ENCODE results near the gene TMEM132D. TPM values are rescaled to one million over a fixed set of nuclear protein-coding genes. Genes with fewer than 3 reads are reported as not detected.

Gene TMEM132D
- total and polyA plus RNA-seq, 2 donors (not counting 3 experiments of a cell fraction or from before 2014, with no cell fraction given), result not detected

DNA sequence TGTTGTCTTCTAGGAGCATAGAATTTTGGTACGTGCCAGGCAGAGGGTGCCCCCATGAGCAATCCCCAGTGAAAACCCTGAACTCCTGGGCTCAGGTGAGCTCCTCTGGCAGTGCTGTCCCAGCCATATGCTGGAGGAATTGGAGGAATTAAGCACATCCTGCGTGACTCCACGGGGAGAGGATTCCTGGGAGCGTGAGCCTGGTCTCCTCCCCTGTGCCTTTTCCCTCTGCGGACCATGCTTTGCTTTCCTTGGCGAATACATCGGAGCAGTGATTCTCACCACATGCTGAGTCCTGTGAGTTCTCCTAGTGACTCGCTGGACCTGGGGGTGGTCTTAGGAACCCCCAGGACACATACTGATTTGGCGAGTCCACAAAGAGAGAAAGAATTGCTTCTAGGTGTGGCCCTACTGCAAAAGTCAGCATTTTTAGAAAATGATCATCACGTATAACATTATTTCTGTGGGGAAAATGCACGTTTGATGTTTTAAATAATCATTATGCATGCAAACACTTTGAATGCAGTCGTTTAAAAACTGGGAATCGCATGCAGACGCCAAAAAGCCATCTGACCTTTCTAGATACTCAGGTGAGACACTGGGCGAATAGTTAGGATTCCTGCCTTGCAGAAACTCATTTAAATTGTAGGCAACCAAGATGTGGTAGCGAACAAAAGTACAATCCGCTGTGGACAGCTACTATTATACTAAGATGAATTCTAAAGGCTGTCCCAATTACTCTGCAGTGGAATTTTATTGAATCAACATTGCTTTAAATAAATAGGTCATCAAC, 370.9 kb downstream of the TMEM132D start:
- POLR2A ChIA-PET, result no interaction called here
- no peak overlapping the region for H3K4me3 ChIP-seq (replicated peaks in 1 of 3; ENCODE audit: insufficient read depth in 1 of 3, low read depth in 1 of 3, low read length in 3 of 3)
- no peak for TF ChIP-seq POLR2AphosphoS5 (IDR thresholded peaks at IDR 0.05; ENCODE audit: insufficient read depth, low read depth, low read length)
- no peak for TF ChIP-seq GATA2 (IDR thresholded peaks at IDR 0.05; ENCODE audit: insufficient read depth, insufficient read length, low read depth, low read length)
- H3K4me2 ChIP-seq (ENCODE audit: insufficient read depth, low read length), result no peak overlapping the region
- dilution Hi-C loops (cut with MboI; ENCODE audit: extremely low pct_ligation_motif_present, low sequenced_read_pairs) (no loop called here), intact Hi-C loops (cut with micrococcal nuclease) (no loop called here)
- H2AFZ ChIP-seq (ENCODE audit: low read depth, low read length), result no peak overlapping the region
- peaks cover 9% of the 10 kb centered on the region for H3K9me3 ChIP-seq (replicated peaks; ENCODE audit: control insufficient read depth, insufficient read depth, low read length)
- no peaks in the 10 kb centered on the region for H3K36me3 ChIP-seq (ENCODE audit: control insufficient read depth in 2 of 2, extremely low read depth in 1 of 2, insufficient read depth in 2 of 2, low read length in 2 of 2)
- H3K27ac ChIP-seq (ENCODE audit: insufficient read depth, low read depth, low read length), result no peak overlapping the region
- CTCF ChIA-PET, result no interaction called here
- no peaks in the 10 kb centered on the region for H4K20me1 ChIP-seq (replicated peaks; ENCODE audit: control insufficient read depth, extremely low read depth, insufficient read depth, low read length)
- no peak overlapping the region for H3K9ac ChIP-seq (replicated peaks; ENCODE audit: extremely low read depth, insufficient read depth, low read length)
- FAIRE-seq (no peak), DNase-seq (ENCODE audit: low read depth, low spot score) (no peak)
- BruUV-seq (replicated peaks), result no TSS peak
- H3K4me1 ChIP-seq (ENCODE audit: control insufficient read depth, extremely low read depth, insufficient read depth, low read length), result no peaks in the 10 kb centered on the region
- no peaks in the 10 kb centered on the region for H3K27me3 ChIP-seq (ENCODE audit: control insufficient read depth in 2 of 2, insufficient read depth in 2 of 2, low read length in 2 of 2)
- H3K9me1 ChIP-seq (replicated peaks; ENCODE audit: control insufficient read depth, extremely low read depth, insufficient read depth, low read length), result no peaks in the 10 kb centered on the region
- no peaks in the 10 kb centered on the region for H3K79me2 ChIP-seq (ENCODE audit: control insufficient read depth, insufficient read depth, low read length)

DNA sequence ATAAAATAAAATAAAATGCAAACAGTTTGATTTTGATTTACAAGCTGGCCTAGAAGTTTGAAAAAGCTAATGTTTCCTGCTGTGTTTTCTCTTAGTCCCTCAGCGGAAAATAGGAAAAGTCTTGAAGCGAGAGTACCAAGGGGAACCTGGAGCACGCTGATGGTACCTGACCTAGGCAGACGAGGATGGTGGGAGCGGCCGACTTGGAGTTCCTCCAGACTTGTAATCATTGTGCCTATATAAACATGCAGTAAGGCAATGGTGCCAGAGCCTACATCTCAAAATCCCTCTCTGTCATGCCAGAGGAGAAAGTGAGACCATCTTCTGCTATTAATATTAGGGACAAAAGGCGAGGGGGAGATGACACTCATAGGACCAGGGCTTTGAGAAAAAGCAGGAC, 371.7 kb downstream of the TMEM132D start:
- Histone ChIP-seq H4K20me1 (replicated peaks; ENCODE audit: control insufficient read depth, extremely low read depth, insufficient read depth, low read length) (no peaks in the 10 kb centered on the region), H3K4me1 (ENCODE audit: control insufficient read depth, extremely low read depth, insufficient read depth, low read length) (no peaks in the 10 kb centered on the region), H3K79me2 (ENCODE audit: control insufficient read depth, insufficient read depth, low read length) (no peaks in the 10 kb centered on the region), H3K36me3 (ENCODE audit: control insufficient read depth in 2 of 2, extremely low read depth in 1 of 2, insufficient read depth in 2 of 2, low read length in 2 of 2) (no peaks in the 10 kb centered on the region), H3K4me3 (replicated peaks in 1 of 3; ENCODE audit: insufficient read depth in 1 of 3, low read depth in 1 of 3, low read length in 3 of 3) (no peak overlapping the region), H3K27ac (ENCODE audit: insufficient read depth, low read depth, low read length) (no peak overlapping the region), H3K9me1 (replicated peaks; ENCODE audit: control insufficient read depth, extremely low read depth, insufficient read depth, low read length) (no peaks in the 10 kb centered on the region), H3K9me3 (replicated peaks; ENCODE audit: control insufficient read depth, insufficient read depth, low read length) (peaks cover 9% of the 10 kb centered on the region), H3K9ac (replicated peaks; ENCODE audit: extremely low read depth, insufficient read depth, low read length) (no peak overlapping the region), H3K4me2 (ENCODE audit: insufficient read depth, low read length) (no peak overlapping the region), H2AFZ (ENCODE audit: low read depth, low read length) (no peak overlapping the region), H3K27me3 (ENCODE audit: control insufficient read depth in 2 of 2, insufficient read depth in 2 of 2, low read length in 2 of 2) (no peaks in the 10 kb centered on the region)
- dilution Hi-C loops (cut with MboI; ENCODE audit: extremely low pct_ligation_motif_present, low sequenced_read_pairs), result no loop called here
- no TSS peak for BruUV-seq (replicated peaks)
- CTCF ChIA-PET, result no interaction called here
- POLR2A ChIA-PET, result no interaction called here
- no peak for FAIRE-seq
- TF ChIP-seq MYC (IDR thresholded peaks at IDR 0.05; ENCODE audit: low read depth, low read length), result no peak
- TF ChIP-seq POLR2A (IDR thresholded peaks at IDR 0.05; ENCODE audit: low read depth, low read length), result no peak
- TF ChIP-seq, protein P1, sequence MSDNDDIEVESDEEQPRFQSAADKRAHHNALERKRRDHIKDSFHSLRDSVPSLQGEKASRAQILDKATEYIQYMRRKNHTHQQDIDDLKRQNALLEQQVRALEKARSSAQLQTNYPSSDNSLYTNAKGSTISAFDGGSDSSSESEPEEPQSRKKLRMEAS (IDR thresholded peaks at IDR 0.05; ENCODE audit: insufficient read depth, insufficient read length), result no peak
- no peak for TF ChIP-seq FOS (IDR thresholded peaks at IDR 0.05; ENCODE audit: borderline replicate concordance, insufficient read depth, low read length)
- TF ChIP-seq GATA2 (IDR thresholded peaks at IDR 0.05; ENCODE audit: insufficient read depth, insufficient read length, low read depth, low read length), result no peak
- TF ChIP-seq, protein P2, sequence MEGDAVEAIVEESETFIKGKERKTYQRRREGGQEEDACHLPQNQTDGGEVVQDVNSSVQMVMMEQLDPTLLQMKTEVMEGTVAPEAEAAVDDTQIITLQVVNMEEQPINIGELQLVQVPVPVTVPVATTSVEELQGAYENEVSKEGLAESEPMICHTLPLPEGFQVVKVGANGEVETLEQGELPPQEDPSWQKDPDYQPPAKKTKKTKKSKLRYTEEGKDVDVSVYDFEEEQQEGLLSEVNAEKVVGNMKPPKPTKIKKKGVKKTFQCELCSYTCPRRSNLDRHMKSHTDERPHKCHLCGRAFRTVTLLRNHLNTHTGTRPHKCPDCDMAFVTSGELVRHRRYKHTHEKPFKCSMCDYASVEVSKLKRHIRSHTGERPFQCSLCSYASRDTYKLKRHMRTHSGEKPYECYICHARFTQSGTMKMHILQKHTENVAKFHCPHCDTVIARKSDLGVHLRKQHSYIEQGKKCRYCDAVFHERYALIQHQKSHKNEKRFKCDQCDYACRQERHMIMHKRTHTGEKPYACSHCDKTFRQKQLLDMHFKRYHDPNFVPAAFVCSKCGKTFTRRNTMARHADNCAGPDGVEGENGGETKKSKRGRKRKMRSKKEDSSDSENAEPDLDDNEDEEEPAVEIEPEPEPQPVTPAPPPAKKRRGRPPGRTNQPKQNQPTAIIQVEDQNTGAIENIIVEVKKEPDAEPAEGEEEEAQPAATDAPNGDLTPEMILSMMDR (IDR thresholded peaks at IDR 0.05; ENCODE audit: extremely low read depth in 1 of 2, insufficient read depth in 1 of 2, low read depth in 1 of 2, low read length in 2 of 2), result no peak
- no peak for TF ChIP-seq JUN (IDR thresholded peaks at IDR 0.05; ENCODE audit: borderline replicate concordance, insufficient read depth, insufficient read length, low read depth)
- TF ChIP-seq EZH2 (IDR thresholded peaks at IDR 0.05; ENCODE audit: borderline replicate concordance, low read depth, low read length, severe bottlenecking), result no peak
- no peak for DNase-seq (ENCODE audit: low read depth, low spot score)
- intact Hi-C loops (cut with micrococcal nuclease), result no loop called here
